HEK293T (cell line): ENCODE results near the gene MSH2.
"Not testable (repeated sequence)": the region's sequence is repeated elsewhere in the genome, so short reads cannot be mapped to it uniquely, and the experiment has no call there.

Source experiments
- CTCF ChIA-PET: fragments of 350-600 bp; formaldehyde crosslinking; extraction: SDS; loops from one replicate; lab custom pipeline; 2021; ENCODE audit warnings: antibody characterized with exemption, inconsistent platforms; lab: Yijun Ruan, JAX
- POLR2A ChIA-PET: fragments of 350-600 bp; formaldehyde crosslinking; extraction: SDS; loops from one replicate; lab custom pipeline; 2020; ENCODE audit warnings: antibody characterized with exemption, inconsistent platforms; lab: Yijun Ruan, JAX
- DNase-seq: peaks from one replicate; pipeline ENCODE4 v3.0.0; 2012; ENCODE audit warnings: mixed read lengths; ENCODE audit errors: extremely low spot score
- ARNT ChIP-seq: fragments of 450-650 bp; IDR thresholded peaks from 2 replicates; pipeline ENCODE4 v1.6.1; 2017; ENCODE audit warnings: mild to moderate bottlenecking
- BHLHE40 ChIP-seq: fragments of 450-650 bp; IDR thresholded peaks from 2 replicates; pipeline ENCODE4 v1.6.1; 2016; ENCODE audit warnings: mild to moderate bottlenecking, moderate library complexity, borderline replicate concordance
- CTBP1 ChIP-seq: fragments of 450-650 bp; IDR thresholded peaks from 2 replicates; pipeline ENCODE4 v1.6.1; 2016; ENCODE audit warnings: borderline replicate concordance
- ELF4 ChIP-seq: fragments of 450-650 bp; IDR thresholded peaks from 2 replicates; pipeline ENCODE4 v1.6.1; 2017; ENCODE audit warnings: antibody characterized with exemption
- FOXA1 ChIP-seq: fragments of 450-650 bp; IDR thresholded peaks from 2 replicates; pipeline ENCODE4 v1.6.1; 2016; ENCODE audit warnings: mild to moderate bottlenecking
- FOXK2 ChIP-seq: fragments of 450-650 bp; IDR thresholded peaks from 2 replicates; pipeline ENCODE4 v1.6.1; 2016; ENCODE audit warnings: mild to moderate bottlenecking
- FOXM1 ChIP-seq: fragments of 450-650 bp; IDR thresholded peaks from 2 replicates; pipeline ENCODE4 v1.6.1; 2017; ENCODE audit warnings: mild to moderate bottlenecking, borderline replicate concordance
- HDGF ChIP-seq: fragments of 450-650 bp; IDR thresholded peaks from 2 replicates; pipeline ENCODE4 v1.6.1; 2017; ENCODE audit warnings: antibody characterized with exemption, borderline replicate concordance
- L3MBTL2 ChIP-seq: fragments of 450-650 bp; conservative IDR thresholded peaks from 2 replicates; pipeline ENCODE4 v1.6.1; 2016; ENCODE audit warnings: mild to moderate bottlenecking
- LEF1 ChIP-seq: fragments of 450-650 bp; IDR thresholded peaks from 2 replicates; pipeline ENCODE4 v1.6.1; 2017; ENCODE audit warnings: mild to moderate bottlenecking, borderline replicate concordance
- NFRKB ChIP-seq: fragments of 450-650 bp; IDR thresholded peaks from 2 replicates; pipeline ENCODE4 v1.6.1; 2016; ENCODE audit warnings: mild to moderate bottlenecking, moderate library complexity
- PKNOX1 ChIP-seq: fragments of 450-650 bp; IDR thresholded peaks from 2 replicates; pipeline ENCODE4 v1.6.1; 2016
- SP1 ChIP-seq: fragments of 450-650 bp; IDR thresholded peaks from 2 replicates; pipeline ENCODE4 v1.6.1; 2017
- SUZ12 ChIP-seq: fragments of 450-650 bp; IDR thresholded peaks from 2 replicates; pipeline ENCODE4 v1.6.1; 2016; ENCODE audit warnings: mild to moderate bottlenecking
- TARDBP ChIP-seq: fragments of 450-650 bp; IDR thresholded peaks from 2 replicates; pipeline ENCODE4 v1.6.1; 2016
- ZNF384 ChIP-seq: fragments of 450-650 bp; IDR thresholded peaks from 2 replicates; pipeline ENCODE4 v1.6.1; 2016

MSH2 gene

GRCh38 chr2:47405757-47406156 lies 2.8 kb downstream of the MSH2 start:
- POLR2A ChIA-PET = no interaction called here
- CTCF ChIA-PET = no interaction called here
- no peak for DNase-seq
- TF ChIP-seq ZNF384 = no peak
- TF ChIP-seq PKNOX1 = no peak
- no peak for TF ChIP-seq ARNT
- TF ChIP-seq FOXM1 = no peak
- no peak for TF ChIP-seq L3MBTL2
- TF ChIP-seq FOXK2 = no peak
- no peak for TF ChIP-seq HDGF
- TF ChIP-seq SUZ12 = no peak
- no peak for TF ChIP-seq ELF4
- no peak for TF ChIP-seq FOXA1
- TF ChIP-seq SP1 = no peak
- no peak for TF ChIP-seq NFRKB
- TF ChIP-seq BHLHE40 = no peak
- no peak for TF ChIP-seq CTBP1
- TF ChIP-seq TARDBP = no peak
- TF ChIP-seq LEF1 = no peak

DNA sequence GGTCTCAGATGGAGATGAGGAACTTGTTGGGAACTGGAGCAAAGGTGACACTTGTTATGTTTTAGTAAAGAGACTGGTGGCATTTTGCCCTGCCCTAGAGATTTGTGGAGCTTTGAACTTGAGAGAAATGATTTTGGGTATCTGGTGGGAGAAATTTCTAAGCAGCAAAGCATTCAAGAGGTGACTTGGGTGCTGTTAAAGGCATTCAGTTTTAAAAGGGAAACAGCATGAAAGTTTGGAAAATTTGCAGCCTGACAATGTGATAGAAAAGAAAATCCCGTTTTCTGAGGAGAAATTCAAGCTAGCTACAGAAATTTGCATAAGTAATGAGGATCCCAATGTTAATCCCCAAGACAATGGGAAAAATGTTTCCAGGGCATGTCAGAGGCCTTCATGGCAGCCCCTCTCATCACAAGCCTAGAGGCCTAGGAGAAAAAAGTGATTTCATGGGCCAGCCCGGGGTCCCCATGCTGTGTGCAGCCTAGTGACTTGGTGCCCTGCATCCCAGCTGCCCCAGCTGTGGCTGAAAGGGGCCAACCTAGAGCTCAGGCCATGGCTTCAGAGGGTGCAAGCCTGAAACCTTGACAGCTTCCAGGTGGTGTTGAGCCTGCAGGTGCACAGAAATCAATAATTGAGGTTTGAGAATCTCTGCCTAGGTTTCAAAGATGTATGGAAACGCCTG lies 3.8 kb downstream of the MSH2 start:
- POLR2A ChIA-PET, CTCF ChIA-PET: not testable (repeated sequence)

DNA sequence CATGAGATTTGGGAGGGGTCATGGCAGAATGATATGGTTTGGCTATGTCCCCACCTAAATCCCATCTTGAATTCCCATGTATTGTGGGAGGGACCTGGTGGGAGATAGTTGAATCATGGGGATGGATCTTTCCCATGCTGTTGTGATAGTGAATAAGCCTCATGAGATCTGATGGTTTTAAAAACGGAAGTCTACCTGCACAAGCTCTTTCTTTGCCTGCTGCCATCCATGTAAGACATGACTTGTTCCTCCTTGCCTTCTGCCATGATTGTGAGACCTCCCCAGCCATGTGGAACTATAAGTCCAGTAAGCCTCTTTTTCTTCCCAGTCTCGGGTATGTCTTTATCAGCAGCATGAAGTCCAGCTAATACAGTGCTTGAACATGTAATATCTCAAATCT lies 5.0 kb downstream of the MSH2 start:
- DNase-seq, POLR2A ChIA-PET: not testable (repeated sequence)
- CTCF ChIA-PET = interaction anchor here (0.6 kb wide), 1 partner anchor 10 kb away, joined by 4 read pairs; no protein-coding TSS in a partner anchor

More for the DNA sequence above, 3.8 kb downstream of the MSH2 start:
- DNase-seq = not testable (repeated sequence)

- TF ChIP-seq PKNOX1 (no peak), FOXK2 (no peak), SUZ12 (no peak), BHLHE40 (no peak), ZNF384 (no peak)
- POLR2A ChIA-PET = no interaction called here
- DNase-seq = no peak
- CTCF ChIA-PET = interaction anchor here (0.6 to 0.8 kb wide), 2 partner anchors 11 to 70 kb away, joined by 3 to 5 read pairs; no protein-coding TSS in a partner anchor
Observed at GRCh38 chr2:47414682-47415458, 11.9 kb downstream of the MSH2 start.

DNA sequence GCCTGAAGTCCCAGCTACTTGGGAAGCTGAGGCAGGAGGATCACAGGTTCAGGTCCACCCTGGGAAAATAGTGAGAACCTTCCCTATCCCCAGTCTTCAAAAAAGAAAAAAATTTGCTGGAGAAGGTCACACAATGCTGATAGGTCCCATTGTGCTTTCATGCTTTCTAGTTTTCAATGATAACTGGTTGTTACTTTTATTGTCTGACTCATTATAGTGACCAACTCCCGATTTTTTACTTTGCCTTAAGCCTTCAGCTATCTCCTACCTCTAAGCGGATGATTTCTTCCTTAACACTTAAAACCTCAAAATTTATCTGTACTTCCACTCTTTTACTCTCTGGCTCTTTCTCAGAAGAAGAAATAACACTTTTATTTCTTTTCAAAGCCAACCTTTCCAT lies 17.3 kb downstream of the MSH2 start:
- TF ChIP-seq SUZ12 (no peak), SP1 (no peak), FOXA1 (no peak), PKNOX1 (no peak), FOXM1 (no peak)
- ChIA-PET POLR2A (no interaction called here), CTCF (no interaction called here)
- no peak for DNase-seq

GRCh38 chr2:47420683-47421082 lies 17.7 kb downstream of the MSH2 start:
- POLR2A ChIA-PET, DNase-seq, CTCF ChIA-PET: not testable (repeated sequence)

DNA sequence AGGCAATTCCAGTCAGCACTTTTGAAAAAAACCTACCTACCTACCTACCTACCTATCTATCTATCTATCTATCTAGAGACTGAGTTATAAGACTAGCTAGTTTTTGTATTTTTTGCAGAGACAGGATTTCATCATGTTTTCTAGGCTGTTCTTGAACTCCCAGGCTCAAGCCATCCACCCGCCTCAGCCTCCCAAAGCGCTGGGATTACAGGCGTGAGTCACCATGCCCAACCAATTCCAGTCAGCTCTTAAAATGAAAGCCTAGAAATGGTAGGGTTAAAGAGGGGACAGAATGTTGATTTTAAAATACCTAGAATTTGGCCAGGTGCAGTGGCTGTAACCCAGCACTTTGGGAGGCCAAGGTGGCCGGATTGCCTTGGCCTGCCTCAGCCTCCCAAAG lies 19.1 kb downstream of the MSH2 start:
- DNase-seq = no peak
- ChIA-PET CTCF (no interaction called here), POLR2A (no interaction called here)
- TF ChIP-seq NFRKB (no peak), CTBP1 (no peak), FOXM1 (no peak), PKNOX1 (no peak), L3MBTL2 (no peak), HDGF (no peak), SP1 (no peak), FOXA1 (no peak), SUZ12 (no peak), BHLHE40 (no peak), FOXK2 (no peak)
